ENCODE data around the gene VHLL. TPM values are rescaled to one million over a fixed set of nuclear protein-coding genes. Genes with fewer than 3 reads are reported as not detected.

The VHLL gene
- total and polyA plus RNA-seq, 10 of the 15 experiments (the other 5 are each of a cell fraction or from before 2014, with no cell fraction given) = 0.23 TPM; not detected in 9

- no peaks in the 10 kb centered on the region for H3K9me3 ChIP-seq (replicated peaks; ENCODE audit: control insufficient read depth, insufficient read depth, low read length)
- no peak overlapping the region for H3K27ac ChIP-seq (ENCODE audit: control insufficient read depth, insufficient read depth)
- SMC1A ChIA-PET (ENCODE audit: uncharacterized antibody, unreplicated experiment) = no interaction called here
- H3K4me1 ChIP-seq (ENCODE audit: control insufficient read depth, insufficient read depth, low read length) = peaks cover 7% of the 10 kb centered on the region; the same call in 1 of the 2 replicates
- H4K20me1 ChIP-seq (ENCODE audit: control insufficient read depth, insufficient read depth) = no peaks in the 10 kb centered on the region
- H2AFZ ChIP-seq (ENCODE audit: control insufficient read depth, low read depth, low read length) = no peak overlapping the region
- FAIRE-seq = no peak
- in situ Hi-C loops (cut with MboI) (no loop called here), intact Hi-C loops (cut with micrococcal nuclease; ENCODE audit: unreplicated experiment) (loop anchor here (10.0 kb wide), 1 partner anchor 191 kb away; no protein-coding TSS in a partner anchor)
- H3K9ac ChIP-seq (ENCODE audit: control insufficient read depth, insufficient read depth, low read length) = no peak overlapping the region
- peaks cover 33% of the 10 kb centered on the region for H3K79me2 ChIP-seq (ENCODE audit: control insufficient read depth, insufficient read depth, low read length)
- H3K36me3 ChIP-seq (ENCODE audit: control insufficient read depth in 2 of 2, insufficient read depth in 2 of 2, low read length in 1 of 2) = peaks cover 0 to 7% of the 10 kb centered on the region in 2 experiments; a peak in 2 of 4 replicates
- no TSS peak for BruUV-seq (replicated peaks)
- POLR2A ChIA-PET = interaction anchor here (0.6 to 1.0 kb wide), 2 partner anchors 14 to 27 kb away, joined by 4 to 5 read pairs; no protein-coding TSS in a partner anchor
- no peak overlapping the region for H3K4me2 ChIP-seq (ENCODE audit: control insufficient read depth, insufficient read depth)
- CTCF ChIA-PET = interaction anchor here (0.8 kb wide), 1 partner anchor 8 kb away, joined by 3 read pairs; no protein-coding TSS in a partner anchor
- DNase-seq (ENCODE audit: low read depth, low spot score) = no peak
- no peak overlapping the region for H3K4me3 ChIP-seq
- no peaks in the 10 kb centered on the region for H3K27me3 ChIP-seq (replicated peaks in 1 of 2; ENCODE audit: control insufficient read depth in 2 of 2, insufficient read depth in 2 of 2, low read length in 1 of 2)
- no peak for ATAC-seq
- RAD21 ChIA-PET (ENCODE audit: unreplicated experiment) = no interaction called here
- WGBS (ENCODE audit: insufficient coverage, insufficient replicate concordance, low lambda C conversion rate, missing lambda C conversion rate) = 91% methylated on average over 21 of the region's 21 CpGs
- TF ChIP-seq HDGF (IDR thresholded peaks at IDR 0.05) (no peak), ZNF687 (IDR thresholded peaks at IDR 0.05) (no peak), EZH2 (IDR thresholded peaks at IDR 0.05; ENCODE audit: borderline replicate concordance, control insufficient read depth, low read depth, low read length) (no peak), RELA (IDR thresholded peaks at IDR 0.05; ENCODE audit: borderline replicate concordance, partially characterized antibody) (no peak), CEBPZ (IDR thresholded peaks at IDR 0.05; ENCODE audit: low read depth, low read length) (no peak), ZNF274 (IDR thresholded peaks at IDR 0.05; ENCODE audit: insufficient read depth, insufficient read length) (no peak), CUX1 (IDR thresholded peaks at IDR 0.05; ENCODE audit: insufficient replicate concordance, low read depth, low read length) (no peak), PBX3 (IDR thresholded peaks at IDR 0.05; ENCODE audit: insufficient replicate concordance, low read depth, low read length) (no peak), NFYB (IDR thresholded peaks at IDR 0.05; ENCODE audit: insufficient read depth, low read depth, low read length) (no peak)
Observed at GRCh38 chr1:156285437-156285836, 13.7 kb downstream of the VHLL start.

Data from GM12878 (cell line).